ENCODE results near the gene SIL1. TPM values are rescaled to one million over a fixed set of nuclear protein-coding genes. Genes with fewer than 3 reads are reported as not detected.

SIL1 gene
- total and polyA plus RNA-seq, 2 of the 13 experiments (the other 11 are each of a cell fraction or from before 2014, with no cell fraction given), result 26.0 to 30.0 TPM

GRCh38 chr5:139017624-139018023 lies 180.5 kb downstream of the SIL1 start:
- no peak for TF ChIP-seq HBP1 (CRISPR knock-in tag; IDR thresholded peaks at IDR 0.05; ENCODE audit: low read depth)
- no peak for TF ChIP-seq ZNF549 (CRISPR knock-in tag; IDR thresholded peaks at IDR 0.05)
- TF ChIP-seq HNF4G (IDR thresholded peaks at IDR 0.05; ENCODE audit: borderline replicate concordance, low read depth, low read length), result no peak
- no peak for TF ChIP-seq HNF4G (CRISPR knock-in tag; IDR thresholded peaks at IDR 0.05; ENCODE audit: borderline replicate concordance, low read depth)
- TF ChIP-seq SNAI1 (CRISPR knock-in tag; IDR thresholded peaks at IDR 0.05; ENCODE audit: borderline replicate concordance), result no peak
- no peak for TF ChIP-seq STAT5B (CRISPR knock-in tag; IDR thresholded peaks at IDR 0.05)
- no peak for TF ChIP-seq ZNF510 (CRISPR knock-in tag; IDR thresholded peaks at IDR 0.05; ENCODE audit: low read depth)
- TF ChIP-seq RAD51 (IDR thresholded peaks at IDR 0.05; ENCODE audit: borderline replicate concordance), result no peak
- TF ChIP-seq CREBL2 (CRISPR knock-in tag; IDR thresholded peaks at IDR 0.05; ENCODE audit: borderline replicate concordance), result no peak
- no peak for DNase-seq (ENCODE audit: low spot score)
- in situ Hi-C loops (cut with HindIII; ENCODE audit: extremely low pct_ligation_motif_present, low pct_unique_long_range_greater_than_20kb) (no loop called here), intact Hi-C loops (cut with micrococcal nuclease; ENCODE audit: unreplicated experiment) (no loop called here)
- ChIA-PET CTCF (ENCODE audit: low intra/inter-chr PET ratio, low total read pairs) (no interaction called here), POLR2A (no interaction called here)
- H3K4me1 ChIP-seq (ENCODE audit: insufficient read depth, low read length), result no peaks in the 10 kb centered on the region
- H2AFZ ChIP-seq (ENCODE audit: low read length), result no peak overlapping the region
- no peak overlapping the region for H3K4me3 ChIP-seq (replicated peaks in 1 of 3; ENCODE audit: insufficient read depth in 1 of 3, low read depth in 2 of 3, low read length in 3 of 3)
- H3K9me3 ChIP-seq (ENCODE audit: low read length), result no peaks in the 10 kb centered on the region
- H4K20me1 ChIP-seq (ENCODE audit: insufficient read depth, low read length), result no peaks in the 10 kb centered on the region
- H3K79me2 ChIP-seq (ENCODE audit: insufficient read depth, low read length), result no peaks in the 10 kb centered on the region
- H3K27ac ChIP-seq (ENCODE audit: extremely low read length, insufficient read depth, low read length), result no peak overlapping the region
- BruUV-seq (replicated peaks), result no TSS peak
- H3K27me3 ChIP-seq (ENCODE audit: control insufficient read depth in 1 of 2, insufficient read depth in 2 of 2, low read length in 2 of 2), result no peaks in the 10 kb centered on the region; a peak in 1 of 5 replicates
- no peak overlapping the region for H3K9ac ChIP-seq (ENCODE audit: insufficient read depth, low read depth, low read length)
- peaks cover 0 to 11% of the 10 kb centered on the region in 2 experiments; a peak in 3 of 5 replicates for H3K36me3 ChIP-seq (replicated peaks in 1 of 2; ENCODE audit: control insufficient read depth in 1 of 2, insufficient read depth in 2 of 2, low read length in 2 of 2)
- 96% methylated on average over 5 of the region's 5 CpGs for WGBS (ENCODE audit: low lambda C conversion rate)
- ATAC-seq, result no peak
- FAIRE-seq, result no peak
- H3K4me2 ChIP-seq (ENCODE audit: low read depth, low read length), result no peak overlapping the region
